Right atrium auricular region (tissue), 2 donors: Measurements from ENCODE around the gene GBP6. TPM values are rescaled to one million over a fixed set of nuclear protein-coding genes. Genes with fewer than 3 reads are reported as not detected.
A peak's percentile ranks its signal among the peaks of the same experiment; 100 is the strongest.

Experiments used
- DNase-seq: peaks from one replicate; pipeline ENCODE4 v3.0.0-alpha.2; 2019; ENCODE audit warnings: low spot score
- H3K27ac ChIP-seq, 2 donors: fragments of 200-600 bp; sonication (generic); 1 replicate in 1 of 2; 2 replicates in 1 of 2; pipeline ENCODE4 v1.5.1; 2016 to 2019
- H3K27me3 ChIP-seq, 2 donors: fragments of 200-600 bp; sonication (generic); one replicate each; pipeline versions ENCODE4 v1.5.1 to v1.6.0; 2017 to 2019
- H3K36me3 ChIP-seq: fragments of 200-600 bp; sonication (generic); one replicate; pipeline ENCODE4 v1.5.1; 2016
- H3K4me1 ChIP-seq, 2 donors: fragments of 200-600 bp; sonication (generic); one replicate each; pipeline versions ENCODE4 v1.5.1 to v1.6.0; 2017 to 2019
- H3K4me3 ChIP-seq, 2 donors: fragments of 200-600 bp; sonication (generic); 1 replicate in 1 of 2; 2 replicates in 1 of 2; pipeline ENCODE4 v1.5.1; 2017 to 2019; ENCODE audit warnings: mild to moderate bottlenecking in 1 of 2, moderate library complexity in 1 of 2
- H3K9me3 ChIP-seq, 2 donors: fragments of 200-600 bp; sonication (generic); one replicate each; pipeline ENCODE4 v1.5.1; 2019
- CTCF ChIP-seq, 2 donors: fragments of 200-600 bp; sonication (generic); IDR thresholded peaks; one replicate each; pipeline ENCODE4 v1.5.1; 2019; ENCODE audit warnings: antibody characterized with exemption in 2 of 2
- total RNA-seq, 2 donors: library from RNA; depleted of rRNA; stranded (reverse); fragments of >200 nt; gene quantifications; one replicate each; pipeline ENCODE4 v1.1.0, GENCODE V29; 2016

The GBP6 gene
- total RNA-seq, 2 donors from 2014 or later: 0.19 TPM; not detected in 1

GRCh38 chr1:89352421-89352820 lies 11.4 kb upstream of the GBP6 start:
- DNase-seq: no peak
- no peak for TF ChIP-seq CTCF (IDR thresholded peaks at IDR 0.05)
- no peaks in the 10 kb centered on the region for H3K27me3 ChIP-seq
- H3K9me3 ChIP-seq: no peaks in the 10 kb centered on the region
- H3K4me3 ChIP-seq: no peak overlapping the region
- H3K27ac ChIP-seq: no peak overlapping the region
- no peaks in the 10 kb centered on the region for H3K4me1 ChIP-seq
- no peaks in the 10 kb centered on the region for H3K36me3 ChIP-seq

- no peak overlapping the region for H3K27ac ChIP-seq
- no peak for TF ChIP-seq CTCF (IDR thresholded peaks at IDR 0.05)
- H3K4me1 ChIP-seq: no peaks in the 10 kb centered on the region
- no peaks in the 10 kb centered on the region for H3K9me3 ChIP-seq
- H3K4me3 ChIP-seq: no peak overlapping the region
- no peaks in the 10 kb centered on the region for H3K27me3 ChIP-seq
- no peaks in the 10 kb centered on the region for H3K36me3 ChIP-seq
- DNase-seq: no peak
Observed at GRCh38 chr1:89354205-89354604, 9.7 kb upstream of the GBP6 start.

- H3K27ac ChIP-seq: no peak overlapping the region
- H3K4me3 ChIP-seq: no peak overlapping the region
- TF ChIP-seq CTCF (IDR thresholded peaks at IDR 0.05): no peak
- no peaks in the 10 kb centered on the region for H3K9me3 ChIP-seq
- no peaks in the 10 kb centered on the region for H3K27me3 ChIP-seq
- no peaks in the 10 kb centered on the region for H3K36me3 ChIP-seq
- no peaks in the 10 kb centered on the region for H3K4me1 ChIP-seq
- no peak for DNase-seq
Observed at GRCh38 chr1:89355056-89355455, 8.8 kb upstream of the GBP6 start.

GRCh38 chr1:89356658-89357400 lies 7.0 kb upstream of the GBP6 start:
- no peak overlapping the region for H3K4me3 ChIP-seq
- H3K4me1 ChIP-seq: no peaks in the 10 kb centered on the region
- no peak for TF ChIP-seq CTCF (IDR thresholded peaks at IDR 0.05)
- H3K36me3 ChIP-seq: no peaks in the 10 kb centered on the region
- no peak overlapping the region for H3K27ac ChIP-seq
- no peak for DNase-seq
- no peaks in the 10 kb centered on the region for H3K27me3 ChIP-seq
- no peaks in the 10 kb centered on the region for H3K9me3 ChIP-seq

GRCh38 chr1:89358287-89358893 lies 5.5 kb upstream of the GBP6 start:
- no peaks in the 10 kb centered on the region for H3K27me3 ChIP-seq
- H3K27ac ChIP-seq: no peak overlapping the region
- H3K4me3 ChIP-seq: no peak overlapping the region
- DNase-seq: peak; percentile 84
- peak; percentile 38 to 87 for TF ChIP-seq CTCF (IDR thresholded peaks at IDR 0.05)
- peaks cover 0 to 6% of the 10 kb centered on the region in 2 donors for H3K4me1 ChIP-seq
- no peaks in the 10 kb centered on the region for H3K9me3 ChIP-seq
- H3K36me3 ChIP-seq: no peaks in the 10 kb centered on the region
